Stimulated activated CD4-positive, alpha-beta T cell treated with anti-CD3 and anti-CD28 coated beads, Interleukin-15, amount 100 ng/mL, for 1 hour (primary cell): Measurements from ENCODE around the gene MPPED1.

ENCODE experiments used
- DNase-seq, 2 donors: peaks; one replicate each; pipeline ENCODE4 v3.0.0-alpha.2; 2020; ENCODE audit warnings: low read depth in 1 of 2, low spot score in 1 of 2

MPPED1 gene

GRCh38 chr22:43514476-43515157 is 102.8 kb downstream of the MPPED1 start:
- DNase-seq, result no peak

GRCh38 chr22:43515411-43515810 is 103.6 kb downstream of the MPPED1 start:
- no peak for DNase-seq

- no peak for DNase-seq
Observed at GRCh38 chr22:43515902-43516301, 104.1 kb downstream of the MPPED1 start.

- no peak for DNase-seq
Observed at GRCh38 chr22:43516386-43516785, 104.6 kb downstream of the MPPED1 start.

- no peak for DNase-seq
Observed at GRCh38 chr22:43516996-43517635, 105.3 kb downstream of the MPPED1 start.

GRCh38 chr22:43520632-43521039 is 108.8 kb downstream of the MPPED1 start:
- no peak for DNase-seq

GRCh38 chr22:43521716-43522115 is 109.9 kb downstream of the MPPED1 start:
- DNase-seq, result no peak

- DNase-seq, result no peak
Observed at GRCh38 chr22:43526117-43526655, 114.4 kb downstream of the MPPED1 start.

- DNase-seq, result no peak
Observed at GRCh38 chr22:43526946-43527345, 115.1 kb downstream of the MPPED1 start.

GRCh38 chr22:43528601-43529360 is 117.0 kb downstream of the MPPED1 start:
- no peak for DNase-seq

- DNase-seq, result no peak
Observed at GRCh38 chr22:43529461-43529860, 117.6 kb downstream of the MPPED1 start.

- no peak for DNase-seq
Observed at GRCh38 chr22:43529934-43530333, 118.1 kb downstream of the MPPED1 start.

GRCh38 chr22:43530349-43531201 is 118.8 kb downstream of the MPPED1 start:
- no peak for DNase-seq

GRCh38 chr22:43531651-43532050 is 119.8 kb downstream of the MPPED1 start:
- no peak for DNase-seq

GRCh38 chr22:43532301-43533155 is 120.7 kb downstream of the MPPED1 start:
- no peak for DNase-seq

GRCh38 chr22:43533156-43533530 is 121.3 kb downstream of the MPPED1 start:
- DNase-seq, result no peak

GRCh38 chr22:43533656-43534428 is 122.0 kb downstream of the MPPED1 start:
- no peak for DNase-seq

- DNase-seq, result no peak
Observed at GRCh38 chr22:43534916-43535315, 123.1 kb downstream of the MPPED1 start.

GRCh38 chr22:43535336-43535735 is 123.5 kb downstream of the MPPED1 start:
- no peak for DNase-seq
